Type B pancreatic cell (in vitro differentiated cells): ENCODE results near the gene ZFYVE9. TPM values are rescaled to one million over a fixed set of nuclear protein-coding genes. Genes with fewer than 3 reads are reported as not detected.
A peak's percentile ranks its signal among the peaks of the same experiment; 100 is the strongest.

Experiments
- DNase-seq: peaks from one replicate; pipeline ENCODE4 v3.0.0; 2021; ENCODE audit warnings: mixed read lengths; ENCODE audit not compliant: unreplicated experiment; ENCODE audit errors: extremely low spot score
- H3K27ac Mint-ChIP-seq: 2 replicates; pipeline ENCODE4 v1.8.0; 2021; ENCODE audit warnings: mild to moderate bottlenecking, mixed read lengths
- H3K27me3 Mint-ChIP-seq: 2 replicates; pipeline ENCODE4 v1.8.0; 2021; ENCODE audit warnings: mixed read lengths
- H3K36me3 Mint-ChIP-seq: 2 replicates; pipeline ENCODE4 v1.8.0; 2021; ENCODE audit warnings: mixed read lengths
- H3K4me1 Mint-ChIP-seq: one replicate; pipeline ENCODE4 v1.8.0; 2021; ENCODE audit warnings: mixed read lengths; ENCODE audit not compliant: unreplicated experiment
- H3K4me3 Mint-ChIP-seq: 2 replicates; pipeline ENCODE4 v1.8.0; 2021; ENCODE audit warnings: mild to moderate bottlenecking, mixed read lengths
- H3K9me3 Mint-ChIP-seq: 2 replicates; pipeline ENCODE4 v1.8.0; 2021; ENCODE audit warnings: mixed read lengths
- CTCF ChIP-seq: fragments of 200-600 bp; sonication (generic); conservative IDR thresholded peaks from 2 replicates; pipeline ENCODE4 v1.5.0; 2021; ENCODE audit warnings: antibody characterized with exemption, mild to moderate bottlenecking
- total RNA-seq: library from RNA; stranded (reverse); gene quantifications from 2 replicates; pipeline ENCODE4 v1.2.1, GENCODE V29; 2021; ENCODE audit warnings: low replicate concordance

ZFYVE9 gene
- total RNA-seq, 1 donor from 2014 or later, result 30.6 TPM

- no peak overlapping the region for H3K27ac Mint-ChIP-seq
- peaks cover 23% of the 10 kb centered on the region for H3K27me3 Mint-ChIP-seq
- DNase-seq, result no peak
- H3K4me3 Mint-ChIP-seq, result no peak overlapping the region
- no peaks in the 10 kb centered on the region for H3K4me1 Mint-ChIP-seq
- no peaks in the 10 kb centered on the region for H3K9me3 Mint-ChIP-seq
- H3K36me3 Mint-ChIP-seq, result no peaks in the 10 kb centered on the region
- no peak for TF ChIP-seq CTCF
Observed at GRCh38 chr1:52125736-52126359, 16.0 kb upstream of the ZFYVE9 start.

DNA sequence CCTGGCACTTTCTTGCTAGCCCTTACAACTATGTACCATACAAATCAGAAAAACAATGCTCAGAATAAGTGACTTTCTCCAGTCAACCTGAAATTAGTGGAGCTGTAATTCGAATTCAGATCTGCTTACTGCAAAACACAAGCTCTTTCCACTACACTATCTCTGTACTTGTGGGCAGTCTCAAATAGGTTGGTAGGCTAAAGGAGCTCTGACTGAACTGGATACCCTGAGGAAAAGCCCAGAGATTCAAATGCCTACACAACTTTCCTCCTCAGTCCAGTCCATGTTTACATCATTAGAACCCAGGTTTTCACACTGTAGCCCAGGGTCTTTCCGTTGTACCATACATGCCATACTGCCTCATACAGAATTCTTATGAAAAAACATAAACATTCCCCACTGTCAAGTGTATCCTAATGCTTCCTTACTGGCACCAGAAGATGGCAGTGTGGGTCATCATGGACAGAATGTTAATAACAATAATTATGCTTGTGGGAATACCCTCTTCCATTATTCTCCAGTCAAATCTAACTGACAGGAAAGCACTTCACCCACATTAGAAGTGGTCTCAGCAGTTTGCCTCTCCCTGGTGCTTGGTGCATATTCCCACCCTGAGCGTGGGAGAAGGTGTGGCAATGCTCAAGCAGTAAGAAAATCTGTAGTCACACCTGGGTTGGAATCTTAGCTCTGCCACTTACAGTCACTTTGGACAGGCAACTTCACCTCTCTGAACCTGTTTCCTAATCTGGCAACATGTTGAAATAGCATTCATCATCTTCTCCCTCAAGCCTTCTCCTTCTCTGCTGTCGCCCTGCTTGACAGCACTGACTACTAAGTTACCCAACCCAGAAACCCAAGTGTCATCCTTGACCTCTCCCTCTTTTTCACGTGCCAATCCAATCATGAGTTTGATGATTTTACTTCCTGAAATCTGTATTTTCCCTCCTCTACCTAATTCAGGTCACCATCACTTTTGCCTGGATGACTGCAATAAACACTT, 14.4 kb upstream of the ZFYVE9 start:
- no peak overlapping the region for H3K4me3 Mint-ChIP-seq
- no peaks in the 10 kb centered on the region for H3K9me3 Mint-ChIP-seq
- TF ChIP-seq CTCF, result peak; percentile 74
- H3K4me1 Mint-ChIP-seq, result no peaks in the 10 kb centered on the region
- H3K36me3 Mint-ChIP-seq, result no peaks in the 10 kb centered on the region
- peaks cover 27% of the 10 kb centered on the region for H3K27me3 Mint-ChIP-seq
- no peak for DNase-seq
- H3K27ac Mint-ChIP-seq, result peak overlapping the region; percentile 66

- no peaks in the 10 kb centered on the region for H3K27me3 Mint-ChIP-seq
- no peak overlapping the region for H3K4me3 Mint-ChIP-seq
- no peaks in the 10 kb centered on the region for H3K9me3 Mint-ChIP-seq
- DNase-seq, result no peak
- H3K27ac Mint-ChIP-seq, result no peak overlapping the region
- peaks cover 12% of the 10 kb centered on the region for H3K4me1 Mint-ChIP-seq
- no peak for TF ChIP-seq CTCF
- H3K36me3 Mint-ChIP-seq, result no peaks in the 10 kb centered on the region
Observed at GRCh38 chr1:52139817-52140540, 1.9 kb upstream of the ZFYVE9 start.

DNA sequence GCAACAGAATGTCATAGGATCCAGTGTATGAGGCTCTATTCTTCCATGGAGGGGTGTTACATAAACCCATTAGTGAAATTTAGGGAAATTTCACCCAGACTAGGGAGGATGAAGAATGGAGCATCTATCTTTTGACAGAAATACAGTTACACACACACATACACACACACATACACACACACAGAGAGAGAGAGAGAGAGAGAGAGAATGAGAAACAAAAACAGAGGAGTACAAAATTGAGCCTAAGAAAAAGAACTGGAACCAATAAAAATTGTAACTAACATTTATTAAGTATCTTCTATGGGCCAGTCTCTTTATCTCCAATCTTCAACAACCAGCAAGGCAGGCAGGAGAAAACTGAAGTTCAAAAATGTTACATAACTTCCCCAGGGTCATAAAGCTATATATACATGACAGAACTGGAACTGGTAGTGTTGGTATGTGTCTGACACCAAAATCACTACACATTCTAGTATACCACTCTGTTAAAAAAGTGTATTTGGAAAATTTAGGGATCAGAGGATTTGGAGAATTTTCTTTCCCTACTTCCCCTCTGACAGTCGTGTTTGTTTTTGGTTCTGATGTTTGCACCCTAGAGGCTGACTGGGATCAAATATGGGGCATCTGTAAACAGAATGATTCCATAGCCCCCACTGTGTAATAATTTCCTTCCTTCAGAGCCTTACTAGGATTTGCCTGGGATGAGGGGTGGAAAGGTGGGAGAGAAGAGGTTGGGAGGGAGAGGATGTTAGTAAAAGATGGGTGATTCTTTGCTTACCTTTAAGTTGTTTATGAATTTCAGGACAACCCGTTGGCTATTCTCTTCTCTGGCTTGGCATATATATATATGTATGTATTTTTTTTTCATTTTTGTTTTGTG, 1.0 kb upstream of the ZFYVE9 start:
- Mint-ChIP-seq H3K4me1 (peaks cover 16% of the 10 kb centered on the region), H3K4me3 (peak overlapping the region; percentile 89), H3K27me3 (no peaks in the 10 kb centered on the region), H3K36me3 (no peaks in the 10 kb centered on the region), H3K27ac (peak overlapping the region; percentile 67), H3K9me3 (no peaks in the 10 kb centered on the region)
- no peak for TF ChIP-seq CTCF
- no peak for DNase-seq
